Nephron progenitor cell (in vitro differentiated cells): ENCODE measurements around the gene GSE1.

ENCODE experiments used
- DNase-seq: peaks from one replicate; pipeline ENCODE4 v3.0.0; 2021
- H3K27ac Mint-ChIP-seq: 2 replicates; pipeline ENCODE4 v1.8.0; 2021; ENCODE audit warnings: mild to moderate bottlenecking, moderate library complexity, mixed read lengths
- H3K27me3 Mint-ChIP-seq: 2 replicates; pipeline ENCODE4 v1.8.0; 2021; ENCODE audit warnings: mild to moderate bottlenecking, low read depth, mixed read lengths; ENCODE audit not compliant: poor library complexity
- H3K36me3 Mint-ChIP-seq: 2 replicates; pipeline ENCODE4 v1.8.0; 2021; ENCODE audit warnings: low read depth, mixed read lengths
- H3K4me1 Mint-ChIP-seq: 2 replicates; pipeline ENCODE4 v1.8.0; 2021; ENCODE audit warnings: mixed read lengths
- H3K4me3 Mint-ChIP-seq: 2 replicates; pipeline ENCODE4 v1.8.0; 2021; ENCODE audit warnings: mild to moderate bottlenecking, moderate library complexity, mixed read lengths
- H3K9me3 Mint-ChIP-seq: 2 replicates; pipeline ENCODE4 v1.8.0; 2021; ENCODE audit warnings: mild to moderate bottlenecking, moderate library complexity, mixed read lengths
- TF ChIP-seq, protein P1 (sequence below): fragments of 200-600 bp; sonication (generic); IDR thresholded peaks from 2 replicates; pipeline ENCODE4 v1.5.0; 2021; ENCODE audit warnings: antibody characterized with exemption

GSE1 gene

DNA sequence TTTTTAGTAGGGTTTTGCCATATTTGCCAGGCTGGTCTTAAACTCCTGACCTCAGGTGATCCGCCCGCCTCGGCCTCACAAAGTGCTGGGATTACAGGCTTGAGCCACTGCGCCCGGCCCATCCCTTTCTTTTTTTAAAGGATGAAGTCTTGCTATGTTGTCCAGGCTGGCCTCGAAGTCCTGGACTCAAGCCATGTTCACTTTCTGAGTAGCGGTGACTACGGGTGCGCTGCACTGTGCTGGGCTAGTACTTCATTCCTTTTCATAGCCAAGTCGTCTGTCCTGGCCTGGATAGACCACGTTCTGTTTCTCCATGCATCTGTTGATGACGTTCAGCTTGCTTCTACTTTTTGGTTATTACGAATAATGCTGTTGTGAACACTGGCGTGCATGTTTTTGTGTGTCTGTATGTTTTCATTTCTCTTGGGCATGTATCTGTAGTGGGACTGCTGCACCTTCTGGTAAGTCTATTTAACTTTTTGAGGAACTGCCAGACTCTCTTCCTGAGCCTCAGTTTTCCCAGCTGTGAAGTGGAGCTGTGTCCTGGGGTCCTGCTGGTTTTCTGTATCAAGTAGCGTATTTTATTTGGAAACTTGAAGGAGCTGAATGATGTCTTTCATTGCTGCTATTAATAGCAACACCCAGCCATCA, 40.0 kb upstream of the GSE1 start:
- no peak overlapping the region for H3K27ac Mint-ChIP-seq
- H3K27me3 Mint-ChIP-seq, result peaks cover 13% of the 10 kb centered on the region

DNA sequence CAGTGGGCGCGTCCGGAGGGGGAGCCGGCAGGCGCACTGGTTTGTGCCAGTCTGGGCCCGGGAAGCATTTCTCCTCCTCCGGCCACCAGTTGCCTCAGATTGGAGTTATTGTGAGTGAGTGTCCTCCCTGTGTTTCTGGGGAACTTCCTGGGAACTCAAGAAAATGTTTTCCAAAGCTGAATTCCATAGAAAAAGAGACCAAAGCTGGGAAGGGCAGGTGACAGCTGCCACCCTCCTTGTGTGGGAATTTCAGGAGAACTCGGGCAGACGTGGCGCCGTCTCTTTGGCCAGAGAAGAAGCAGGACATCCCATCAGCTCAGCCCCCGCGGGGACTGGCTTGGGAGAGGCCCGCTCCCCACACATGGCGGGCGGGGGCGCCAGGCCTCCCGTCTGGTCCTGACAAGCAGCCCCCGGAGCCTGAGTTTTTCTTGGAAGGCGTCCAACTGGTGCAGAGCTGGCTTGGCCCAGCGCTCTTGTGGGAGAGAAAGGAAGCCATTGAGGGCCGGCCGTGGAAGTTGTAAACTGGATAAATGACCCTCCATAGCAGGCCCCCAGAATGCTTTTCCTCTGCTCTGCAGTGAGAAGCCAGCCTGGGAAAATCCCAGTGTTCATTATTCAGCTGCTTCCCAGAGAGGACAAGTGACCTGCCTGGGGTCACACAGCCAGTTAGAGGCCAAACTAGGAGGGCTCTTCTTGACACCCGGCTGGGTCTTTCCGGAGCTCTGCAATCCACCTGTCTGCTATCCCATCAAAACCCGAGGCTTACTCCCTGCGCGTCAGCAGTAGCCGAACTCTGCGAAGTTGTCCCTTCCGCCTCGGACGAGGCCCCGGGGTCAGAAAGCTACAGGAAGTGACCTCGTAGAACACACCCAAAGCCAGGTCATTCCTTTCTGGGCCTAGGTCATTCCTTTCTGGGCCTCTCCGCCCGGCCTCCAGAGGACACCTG, 39.2 kb upstream of the GSE1 start:
- H3K4me1 Mint-ChIP-seq, result peaks cover 83% of the 10 kb centered on the region
- TF ChIP-seq, protein P1, sequence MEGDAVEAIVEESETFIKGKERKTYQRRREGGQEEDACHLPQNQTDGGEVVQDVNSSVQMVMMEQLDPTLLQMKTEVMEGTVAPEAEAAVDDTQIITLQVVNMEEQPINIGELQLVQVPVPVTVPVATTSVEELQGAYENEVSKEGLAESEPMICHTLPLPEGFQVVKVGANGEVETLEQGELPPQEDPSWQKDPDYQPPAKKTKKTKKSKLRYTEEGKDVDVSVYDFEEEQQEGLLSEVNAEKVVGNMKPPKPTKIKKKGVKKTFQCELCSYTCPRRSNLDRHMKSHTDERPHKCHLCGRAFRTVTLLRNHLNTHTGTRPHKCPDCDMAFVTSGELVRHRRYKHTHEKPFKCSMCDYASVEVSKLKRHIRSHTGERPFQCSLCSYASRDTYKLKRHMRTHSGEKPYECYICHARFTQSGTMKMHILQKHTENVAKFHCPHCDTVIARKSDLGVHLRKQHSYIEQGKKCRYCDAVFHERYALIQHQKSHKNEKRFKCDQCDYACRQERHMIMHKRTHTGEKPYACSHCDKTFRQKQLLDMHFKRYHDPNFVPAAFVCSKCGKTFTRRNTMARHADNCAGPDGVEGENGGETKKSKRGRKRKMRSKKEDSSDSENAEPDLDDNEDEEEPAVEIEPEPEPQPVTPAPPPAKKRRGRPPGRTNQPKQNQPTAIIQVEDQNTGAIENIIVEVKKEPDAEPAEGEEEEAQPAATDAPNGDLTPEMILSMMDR, result no peak
- peaks cover 7% of the 10 kb centered on the region for H3K36me3 Mint-ChIP-seq
- peaks cover 8% of the 10 kb centered on the region for H3K9me3 Mint-ChIP-seq
- peaks cover 21% of the 10 kb centered on the region for H3K27me3 Mint-ChIP-seq
- peak; percentile 38 for DNase-seq
- peak overlapping the region; percentile 75 for H3K27ac Mint-ChIP-seq
- no peak overlapping the region for H3K4me3 Mint-ChIP-seq

More for the DNA sequence above, 40.0 kb upstream of the GSE1 start:
- TF ChIP-seq, protein P1, result no peak
- Mint-ChIP-seq H3K4me1 (peaks cover 77% of the 10 kb centered on the region), H3K9me3 (peaks cover 10% of the 10 kb centered on the region), H3K36me3 (peaks cover 12% of the 10 kb centered on the region), H3K4me3 (no peak overlapping the region)
- no peak for DNase-seq

DNA sequence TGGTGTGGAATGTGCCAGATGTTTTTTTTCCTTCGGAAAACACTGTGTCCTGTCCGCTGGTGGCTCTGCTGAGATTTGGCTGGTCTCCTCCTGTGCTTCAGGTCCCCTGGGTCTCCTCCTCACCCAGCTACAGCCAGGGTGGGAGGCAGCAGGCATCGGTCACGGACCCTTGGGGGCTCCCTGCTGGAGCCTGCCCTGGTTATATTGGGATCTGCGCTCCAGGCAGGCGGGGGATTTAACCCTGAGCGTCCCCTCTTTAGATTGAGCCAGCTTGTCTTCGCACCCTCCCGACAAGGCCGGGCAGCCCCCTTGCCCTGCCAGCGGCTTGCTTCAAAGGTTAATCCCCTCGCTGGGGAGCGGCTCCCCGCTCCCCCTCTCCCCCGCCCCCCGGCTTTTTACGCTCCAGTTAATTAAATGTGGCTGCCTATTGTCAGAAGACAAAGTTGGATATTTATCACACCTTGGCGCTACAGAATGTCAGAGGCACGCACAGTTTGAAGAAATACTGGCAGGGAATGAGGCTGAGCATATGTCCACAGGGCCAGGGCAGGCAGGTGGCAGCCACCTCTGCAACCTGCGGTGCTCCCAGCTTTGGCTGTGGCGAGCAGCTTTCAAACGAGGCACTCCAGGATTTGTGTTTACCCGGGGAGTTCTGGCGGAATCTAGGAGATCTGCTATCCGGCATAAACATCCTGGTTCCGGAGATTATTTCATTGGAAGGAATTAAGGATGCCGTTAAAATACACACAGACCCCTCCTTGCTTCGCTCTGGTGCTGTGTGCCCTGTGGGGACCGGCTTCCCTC, 38.2 kb upstream of the GSE1 start:
- Mint-ChIP-seq H3K4me1 (peaks cover 83% of the 10 kb centered on the region), H3K27me3 (peaks cover 30% of the 10 kb centered on the region), H3K27ac (peak overlapping the region; percentile 54), H3K36me3 (no peaks in the 10 kb centered on the region), H3K9me3 (no peaks in the 10 kb centered on the region), H3K4me3 (peak overlapping the region; percentile 52)
- peak; percentile 37 for DNase-seq
- TF ChIP-seq, protein P1, result no peak

DNA sequence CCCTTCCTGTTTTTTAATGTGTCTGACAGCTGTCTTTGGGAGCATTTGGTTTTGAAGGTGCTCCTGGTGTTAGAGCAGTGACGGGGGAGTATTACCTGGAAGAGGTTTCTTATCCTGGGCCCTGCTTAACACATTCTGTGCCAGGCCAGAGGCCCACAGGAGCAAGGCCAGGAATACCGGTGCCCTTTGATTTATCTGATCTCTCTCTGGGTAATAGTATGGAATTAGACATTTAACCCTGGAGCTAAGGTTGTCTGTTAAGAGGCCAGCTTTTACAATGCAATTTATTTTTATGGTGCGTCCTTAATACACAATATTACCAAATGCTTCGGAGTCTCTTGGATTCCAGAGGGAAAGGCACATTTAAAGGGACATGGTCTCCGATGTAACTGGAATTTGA, 37.2 kb upstream of the GSE1 start:
- H3K36me3 Mint-ChIP-seq, result no peaks in the 10 kb centered on the region
- peaks cover 37% of the 10 kb centered on the region for H3K27me3 Mint-ChIP-seq
- peak overlapping the region; percentile 11 for H3K4me3 Mint-ChIP-seq
- TF ChIP-seq, protein P1, result no peak
- no peak for DNase-seq
- no peaks in the 10 kb centered on the region for H3K9me3 Mint-ChIP-seq
- no peak overlapping the region for H3K27ac Mint-ChIP-seq
- peaks cover 80% of the 10 kb centered on the region for H3K4me1 Mint-ChIP-seq

DNA sequence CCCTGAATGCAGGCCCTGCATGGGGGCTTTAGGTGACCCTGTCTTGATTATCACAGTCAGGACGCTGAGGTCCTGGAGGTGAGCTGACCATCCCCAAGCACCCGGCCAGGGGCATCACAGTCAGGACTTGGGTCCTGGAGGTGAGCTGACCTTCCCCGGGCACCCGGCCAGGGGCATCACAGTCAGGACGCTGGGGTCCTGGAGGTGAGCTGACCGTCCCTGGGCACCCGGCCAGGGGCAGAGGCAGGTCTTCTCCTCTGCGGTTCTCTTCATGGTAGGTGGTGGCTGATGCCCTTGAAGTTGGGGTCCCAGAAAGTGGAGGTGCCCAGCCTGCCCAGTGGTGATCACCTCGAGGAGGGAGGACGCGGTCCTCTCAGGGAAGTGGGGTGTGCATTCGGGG, 36.2 kb upstream of the GSE1 start:
- no peak overlapping the region for H3K27ac Mint-ChIP-seq
- peaks cover 42% of the 10 kb centered on the region for H3K27me3 Mint-ChIP-seq
- no peaks in the 10 kb centered on the region for H3K9me3 Mint-ChIP-seq
- H3K4me1 Mint-ChIP-seq, result peaks cover 80% of the 10 kb centered on the region
- H3K36me3 Mint-ChIP-seq, result no peaks in the 10 kb centered on the region
- TF ChIP-seq, protein P1, result no peak
- DNase-seq, result no peak
- H3K4me3 Mint-ChIP-seq, result no peak overlapping the region
